PC-9 (cell line): ENCODE measurements around the gene USP36. TPM values are rescaled to one million over a fixed set of nuclear protein-coding genes. Genes with fewer than 3 reads are reported as not detected.

Experiments used
- BruUV-seq: library from RNA; stranded (reverse); fragments of 400-500 nt; replicated peaks from 2 replicates; lab custom pipeline; 2021; lab: Mats Ljungman, UMichigan
- CTCF ChIA-PET: fragments of 300-600 bp; sonication (Branson Sonifier 250); formaldehyde crosslinking; loops from one replicate; lab custom pipeline; 2022; ENCODE audit warnings: antibody characterized with exemption; lab: Charles Lee
- POLR2A ChIA-PET: fragments of 300-600 bp; sonication (Branson Sonifier 250); formaldehyde crosslinking; loops from one replicate; lab custom pipeline; 2022; ENCODE audit warnings: antibody characterized with exemption; ENCODE audit not compliant: unreplicated experiment; lab: Charles Lee
- DNase-seq, 2 experiments: peaks; one replicate each; pipeline versions ENCODE4 v3.0.0 to v3.0.0-alpha.2; 2015 to 2022; ENCODE audit warnings: mixed read lengths in 1 of 2
- H2AFZ ChIP-seq: fragments of 200-600 bp; sonication (generic); 2 replicates; pipeline ENCODE4 v1.8.1; 2017; ENCODE audit warnings: antibody characterized with exemption
- H3F3A ChIP-seq: fragments of 200-600 bp; sonication (generic); 2 replicates; pipeline ENCODE4 v1.8.1; 2017; ENCODE audit warnings: antibody characterized with exemption, mild to moderate bottlenecking, low read depth; ENCODE audit not compliant: insufficient read depth
- H3K27ac ChIP-seq: fragments of 200-600 bp; sonication (generic); 2 replicates; pipeline ENCODE4 v1.6.1; 2016; ENCODE audit warnings: mixed run types
- H3K27me3 ChIP-seq: fragments of 200-600 bp; sonication (generic); 2 replicates; pipeline ENCODE4 v1.6.1; 2016; ENCODE audit warnings: low read depth, mixed run types; ENCODE audit not compliant: insufficient read depth
- H3K36me3 ChIP-seq: fragments of 200-600 bp; sonication (generic); 2 replicates; pipeline ENCODE4 v1.6.1; 2016; ENCODE audit warnings: low read depth, mixed run types
- H3K4me1 ChIP-seq: fragments of 200-600 bp; sonication (generic); replicated peaks from 2 replicates; pipeline ENCODE4 v1.6.1; 2016; ENCODE audit warnings: mixed run types; ENCODE audit not compliant: insufficient read depth
- H3K4me2 ChIP-seq: fragments of 200-600 bp; sonication (generic); 2 replicates; pipeline ENCODE4 v1.6.1; 2017; ENCODE audit warnings: mixed run types
- H3K4me3 ChIP-seq: fragments of 200-600 bp; sonication (generic); 2 replicates; pipeline ENCODE4 v1.6.1; 2016; ENCODE audit warnings: mixed run types
- H3K79me2 ChIP-seq: fragments of 200-600 bp; sonication (generic); 2 replicates; pipeline ENCODE4 v1.6.1; 2017; ENCODE audit warnings: low read depth, mixed run types
- H3K9me2 ChIP-seq: fragments of 200-600 bp; sonication (generic); 2 replicates; pipeline ENCODE4 v1.8.1; 2017; ENCODE audit warnings: mild to moderate bottlenecking; ENCODE audit not compliant: insufficient read depth
- H3K9me3 ChIP-seq: fragments of 200-600 bp; sonication (generic); 2 replicates; pipeline ENCODE4 v1.8.1; 2016; ENCODE audit warnings: low read depth; ENCODE audit not compliant: insufficient read depth
- H4K20me1 ChIP-seq: fragments of 200-600 bp; sonication (generic); 2 replicates; pipeline ENCODE4 v1.8.1; 2017; ENCODE audit not compliant: insufficient read depth
- EZH2 ChIP-seq: fragments of 200-600 bp; sonication (generic); IDR thresholded peaks from 2 replicates; pipeline ENCODE4 v1.8.0; 2017; ENCODE audit warnings: antibody characterized with exemption, low read depth
- intact Hi-C: fragments of 100-400 bp; cut with micrococcal nuclease; formaldehyde crosslinking; loops from one replicate; pipeline ENCODE4 v1.10.0; 2022; ENCODE audit not compliant: unreplicated experiment
- total RNA-seq: library from RNA; stranded (reverse); gene quantifications from 2 replicates; pipeline ENCODE4 v1.2.3, GENCODE V29; 2021
- TF ChIP-seq, protein P1 (sequence below): fragments of 200-600 bp; sonication (generic); conservative IDR thresholded peaks from 2 replicates; pipeline ENCODE4 v1.6.1; 2017; ENCODE audit warnings: mixed run types, antibody characterized with exemption, mild to moderate bottlenecking, moderate library complexity

USP36 gene
- total RNA-seq, 1 experiment from 2014 or later: 46.2 TPM

DNA sequence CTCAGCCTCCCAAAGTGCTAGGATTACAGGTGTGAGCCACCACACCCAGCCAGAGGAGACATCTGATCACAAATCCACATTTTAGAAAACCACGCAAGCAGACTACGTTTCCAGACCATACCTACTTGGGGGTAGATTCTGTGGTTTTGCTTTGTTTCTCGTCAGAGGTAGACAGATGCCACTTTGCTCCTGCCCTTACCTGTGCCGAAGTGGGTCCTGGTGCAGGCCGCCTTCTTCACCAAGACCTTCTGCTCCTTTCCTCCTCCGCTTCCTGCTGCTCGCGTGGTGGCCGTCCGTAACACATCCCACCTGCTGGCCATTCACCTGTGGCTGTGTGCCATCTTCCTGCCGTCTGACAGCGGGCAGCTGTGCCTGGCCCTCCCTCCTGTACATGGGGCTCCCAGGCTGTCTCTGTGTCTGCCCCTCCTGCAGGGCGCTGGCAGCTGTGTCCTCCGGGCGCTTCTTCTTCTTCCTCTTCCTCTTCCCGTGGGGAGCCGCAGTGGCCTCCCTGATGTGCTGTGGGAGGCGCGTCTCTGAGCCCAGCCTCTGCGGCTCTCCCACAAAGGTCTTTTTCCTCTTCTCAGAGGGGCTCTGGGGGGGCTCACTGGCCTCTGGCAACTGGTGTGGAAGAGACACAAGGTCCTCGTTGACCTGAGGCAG, 37.3 kb downstream of the USP36 start:
- TF ChIP-seq, protein P1, sequence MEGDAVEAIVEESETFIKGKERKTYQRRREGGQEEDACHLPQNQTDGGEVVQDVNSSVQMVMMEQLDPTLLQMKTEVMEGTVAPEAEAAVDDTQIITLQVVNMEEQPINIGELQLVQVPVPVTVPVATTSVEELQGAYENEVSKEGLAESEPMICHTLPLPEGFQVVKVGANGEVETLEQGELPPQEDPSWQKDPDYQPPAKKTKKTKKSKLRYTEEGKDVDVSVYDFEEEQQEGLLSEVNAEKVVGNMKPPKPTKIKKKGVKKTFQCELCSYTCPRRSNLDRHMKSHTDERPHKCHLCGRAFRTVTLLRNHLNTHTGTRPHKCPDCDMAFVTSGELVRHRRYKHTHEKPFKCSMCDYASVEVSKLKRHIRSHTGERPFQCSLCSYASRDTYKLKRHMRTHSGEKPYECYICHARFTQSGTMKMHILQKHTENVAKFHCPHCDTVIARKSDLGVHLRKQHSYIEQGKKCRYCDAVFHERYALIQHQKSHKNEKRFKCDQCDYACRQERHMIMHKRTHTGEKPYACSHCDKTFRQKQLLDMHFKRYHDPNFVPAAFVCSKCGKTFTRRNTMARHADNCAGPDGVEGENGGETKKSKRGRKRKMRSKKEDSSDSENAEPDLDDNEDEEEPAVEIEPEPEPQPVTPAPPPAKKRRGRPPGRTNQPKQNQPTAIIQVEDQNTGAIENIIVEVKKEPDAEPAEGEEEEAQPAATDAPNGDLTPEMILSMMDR: no peak
- no peak for TF ChIP-seq EZH2
- no peaks in the 10 kb centered on the region for H3K4me1 ChIP-seq
- intact Hi-C loops: no loop called here
- peaks cover 4% of the 10 kb centered on the region for H4K20me1 ChIP-seq
- no peaks in the 10 kb centered on the region for H3F3A ChIP-seq
- H3K9me2 ChIP-seq: no peaks in the 10 kb centered on the region
- no peak for DNase-seq
- no peak overlapping the region for H3K4me3 ChIP-seq
- no TSS peak for BruUV-seq
- H3K36me3 ChIP-seq: no peaks in the 10 kb centered on the region
- H3K79me2 ChIP-seq: no peaks in the 10 kb centered on the region
- H3K9me3 ChIP-seq: no peaks in the 10 kb centered on the region
- ChIA-PET CTCF (no interaction called here), POLR2A (no interaction called here)
- no peaks in the 10 kb centered on the region for H3K27me3 ChIP-seq
- H2AFZ ChIP-seq: no peak overlapping the region
- H3K4me2 ChIP-seq: no peak overlapping the region
- no peak overlapping the region for H3K27ac ChIP-seq

DNA sequence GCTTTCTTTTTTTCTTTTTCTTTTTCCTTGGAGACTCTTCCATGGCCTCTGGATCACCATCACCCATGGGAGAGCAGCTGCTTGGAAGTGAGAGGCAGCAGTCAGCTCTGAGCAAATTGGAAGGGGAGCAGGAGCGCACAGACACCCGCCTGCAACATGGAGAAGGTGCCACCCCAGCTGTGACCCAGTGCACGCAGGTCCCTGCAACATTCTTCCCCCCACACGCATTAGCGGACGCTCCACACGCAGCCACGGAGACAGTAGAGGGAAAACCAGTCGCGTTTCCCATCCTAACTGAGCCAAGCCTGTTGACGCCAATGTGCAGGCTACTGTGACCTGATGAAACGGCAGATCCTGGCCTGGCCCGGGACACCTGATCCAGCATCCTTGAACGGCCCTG, 38.2 kb downstream of the USP36 start:
- intact Hi-C loops: no loop called here
- H3K9me2 ChIP-seq: no peaks in the 10 kb centered on the region
- H2AFZ ChIP-seq: no peak overlapping the region
- CTCF ChIA-PET: no interaction called here
- no peaks in the 10 kb centered on the region for H3K9me3 ChIP-seq
- no peaks in the 10 kb centered on the region for H3K4me1 ChIP-seq
- DNase-seq: no peak
- H3K79me2 ChIP-seq: no peaks in the 10 kb centered on the region
- H3K4me3 ChIP-seq: no peak overlapping the region
- H3K27ac ChIP-seq: no peak overlapping the region
- POLR2A ChIA-PET: no interaction called here
- BruUV-seq: no TSS peak
- no peaks in the 10 kb centered on the region for H3K27me3 ChIP-seq
- TF ChIP-seq EZH2: no peak
- TF ChIP-seq, protein P1: no peak
- H4K20me1 ChIP-seq: peaks cover 4% of the 10 kb centered on the region
- no peaks in the 10 kb centered on the region for H3F3A ChIP-seq
- H3K4me2 ChIP-seq: no peak overlapping the region
- H3K36me3 ChIP-seq: no peaks in the 10 kb centered on the region

- Histone ChIP-seq H3F3A (no peaks in the 10 kb centered on the region), H3K9me2 (no peaks in the 10 kb centered on the region), H3K9me3 (no peaks in the 10 kb centered on the region), H2AFZ (no peak overlapping the region), H3K4me3 (no peak overlapping the region), H3K79me2 (no peaks in the 10 kb centered on the region), H4K20me1 (peaks cover 4% of the 10 kb centered on the region), H3K4me1 (no peaks in the 10 kb centered on the region), H3K27ac (no peak overlapping the region), H3K4me2 (no peak overlapping the region), H3K27me3 (no peaks in the 10 kb centered on the region), H3K36me3 (no peaks in the 10 kb centered on the region)
- ChIA-PET POLR2A (no interaction called here), CTCF (no interaction called here)
- TF ChIP-seq, protein P1: no peak
- no peak for TF ChIP-seq EZH2
- intact Hi-C loops: no loop called here
- no peak for DNase-seq
- no TSS peak for BruUV-seq
Measured at GRCh38 chr17:78802008-78802407, 38.6 kb downstream of the USP36 start.
